ENCODE measurements around the gene CHST13. TPM values are rescaled to one million over a fixed set of nuclear protein-coding genes. Genes with fewer than 3 reads are reported as not detected.
"Not testable (repeated sequence)": the region's sequence is repeated elsewhere in the genome, so short reads cannot be mapped to it uniquely, and the experiment has no call there.

Gene CHST13
- total and polyA plus RNA-seq, 2 donors (not counting 3 experiments of a cell fraction or from before 2014, with no cell fraction given): 0.04 TPM; not detected in 1

- ChIA-PET CTCF (interaction anchor here (0.9 kb wide), 1 partner anchor 10 kb away, joined by 3 read pairs; no protein-coding TSS in a partner anchor), POLR2A (no interaction called here)
- no peak for FAIRE-seq
- Histone ChIP-seq H3K9me3 (replicated peaks; ENCODE audit: control insufficient read depth, insufficient read depth, low read length) (no peaks in the 10 kb centered on the region), H3K79me2 (ENCODE audit: control insufficient read depth, insufficient read depth, low read length) (no peaks in the 10 kb centered on the region), H3K4me2 (ENCODE audit: insufficient read depth, low read length) (no peak overlapping the region), H3K27ac (ENCODE audit: insufficient read depth, low read depth, low read length) (no peak overlapping the region), H3K4me3 (replicated peaks in 1 of 3; ENCODE audit: insufficient read depth in 1 of 3, low read depth in 1 of 3, low read length in 3 of 3) (no peak overlapping the region), H4K20me1 (replicated peaks; ENCODE audit: control insufficient read depth, extremely low read depth, insufficient read depth, low read length) (no peaks in the 10 kb centered on the region), H2AFZ (ENCODE audit: low read depth, low read length) (no peak overlapping the region), H3K4me1 (ENCODE audit: control insufficient read depth, extremely low read depth, insufficient read depth, low read length) (no peaks in the 10 kb centered on the region), H3K9ac (replicated peaks; ENCODE audit: extremely low read depth, insufficient read depth, low read length) (no peak overlapping the region), H3K36me3 (ENCODE audit: control insufficient read depth in 2 of 2, extremely low read depth in 1 of 2, insufficient read depth in 2 of 2, low read length in 2 of 2) (no peaks in the 10 kb centered on the region), H3K27me3 (ENCODE audit: control insufficient read depth in 2 of 2, insufficient read depth in 2 of 2, low read length in 2 of 2) (peaks cover 0 to 11% of the 10 kb centered on the region in 2 experiments), H3K9me1 (replicated peaks; ENCODE audit: control insufficient read depth, extremely low read depth, insufficient read depth, low read length) (no peaks in the 10 kb centered on the region)
- no TSS peak for BruUV-seq (replicated peaks)
- dilution Hi-C loops (cut with MboI; ENCODE audit: extremely low pct_ligation_motif_present, low sequenced_read_pairs): no loop called here
- intact Hi-C loops (cut with micrococcal nuclease): no loop called here
- DNase-seq (ENCODE audit: low read depth, low spot score): no peak
- TF ChIP-seq MYC (IDR thresholded peaks at IDR 0.05; ENCODE audit: low read depth, low read length) (no peak), JUN (IDR thresholded peaks at IDR 0.05; ENCODE audit: borderline replicate concordance, insufficient read depth, insufficient read length, low read depth) (no peak), EZH2 (IDR thresholded peaks at IDR 0.05; ENCODE audit: borderline replicate concordance, low read depth, low read length, severe bottlenecking) (no peak), CTCF (IDR thresholded peaks at IDR 0.05; ENCODE audit: extremely low read depth in 1 of 2, insufficient read depth in 1 of 2, low read depth in 1 of 2, low read length in 2 of 2) (no peak), POLR2AphosphoS5 (IDR thresholded peaks at IDR 0.05; ENCODE audit: insufficient read depth, low read depth, low read length) (no peak), GATA2 (IDR thresholded peaks at IDR 0.05; ENCODE audit: insufficient read depth, insufficient read length, low read depth, low read length) (no peak), POLR2A (IDR thresholded peaks at IDR 0.05; ENCODE audit: low read depth, low read length) (no peak), FOS (IDR thresholded peaks at IDR 0.05; ENCODE audit: borderline replicate concordance, insufficient read depth, low read length) (no peak), MAX (IDR thresholded peaks at IDR 0.05; ENCODE audit: insufficient read depth, insufficient read length) (no peak)
These were observed 9.6 kb downstream of the CHST13 start for GRCh38 chr3:126533506-126533905.

DNA sequence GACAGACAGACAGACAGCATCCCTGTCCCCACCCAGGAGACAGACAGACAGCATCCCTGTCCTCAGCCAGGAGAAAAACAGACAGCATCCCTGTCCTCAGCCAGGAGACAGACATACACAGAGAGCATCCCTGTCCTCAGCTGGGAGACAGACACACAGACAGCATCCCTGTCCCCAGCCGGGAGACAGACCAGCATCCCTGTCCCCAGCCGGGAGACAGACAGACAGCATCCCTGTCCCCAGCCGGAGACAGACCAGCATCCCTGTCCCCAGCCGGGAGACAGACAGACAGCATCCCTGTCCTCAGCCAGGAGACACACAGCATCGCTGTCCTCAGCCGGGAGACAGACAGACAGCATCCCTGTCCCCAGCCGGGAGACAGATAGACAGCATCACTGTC is 10.8 kb downstream of the CHST13 start:
- H3K27ac ChIP-seq (ENCODE audit: insufficient read depth, low read depth, low read length); dilution Hi-C loops (cut with MboI; ENCODE audit: extremely low pct_ligation_motif_present, low sequenced_read_pairs); H3K79me2 ChIP-seq (ENCODE audit: control insufficient read depth, insufficient read depth, low read length); H3K4me3 ChIP-seq (replicated peaks in 1 of 3; ENCODE audit: insufficient read depth in 1 of 3, low read depth in 1 of 3, low read length in 3 of 3); H3K4me2 ChIP-seq (ENCODE audit: insufficient read depth, low read length); intact Hi-C loops (cut with micrococcal nuclease); DNase-seq (ENCODE audit: low read depth, low spot score); H3K9ac ChIP-seq (replicated peaks; ENCODE audit: extremely low read depth, insufficient read depth, low read length); CTCF ChIA-PET; H3K36me3 ChIP-seq (ENCODE audit: control insufficient read depth in 2 of 2, extremely low read depth in 1 of 2, insufficient read depth in 2 of 2, low read length in 2 of 2); POLR2A ChIA-PET; H2AFZ ChIP-seq (ENCODE audit: low read depth, low read length); BruUV-seq (replicated peaks); H4K20me1 ChIP-seq (replicated peaks; ENCODE audit: control insufficient read depth, extremely low read depth, insufficient read depth, low read length); H3K9me1 ChIP-seq (replicated peaks; ENCODE audit: control insufficient read depth, extremely low read depth, insufficient read depth, low read length); FAIRE-seq; H3K9me3 ChIP-seq (replicated peaks; ENCODE audit: control insufficient read depth, insufficient read depth, low read length); H3K4me1 ChIP-seq (ENCODE audit: control insufficient read depth, extremely low read depth, insufficient read depth, low read length): not testable (repeated sequence)
- H3K27me3 ChIP-seq (ENCODE audit: control insufficient read depth in 2 of 2, insufficient read depth in 2 of 2, low read length in 2 of 2): peaks cover 0 to 11% of the 10 kb centered on the region in 2 experiments

All from endothelial cell of umbilical vein (primary cell).